ENCODE measurements around the gene ANO1.

The ANO1 gene

GRCh38 chr11:70104961-70105360 lies 26.8 kb downstream of the ANO1 start:
- H3K4me3 ChIP-seq (ENCODE audit: low read depth, low read length): no peak overlapping the region
- TF ChIP-seq, protein P1, sequence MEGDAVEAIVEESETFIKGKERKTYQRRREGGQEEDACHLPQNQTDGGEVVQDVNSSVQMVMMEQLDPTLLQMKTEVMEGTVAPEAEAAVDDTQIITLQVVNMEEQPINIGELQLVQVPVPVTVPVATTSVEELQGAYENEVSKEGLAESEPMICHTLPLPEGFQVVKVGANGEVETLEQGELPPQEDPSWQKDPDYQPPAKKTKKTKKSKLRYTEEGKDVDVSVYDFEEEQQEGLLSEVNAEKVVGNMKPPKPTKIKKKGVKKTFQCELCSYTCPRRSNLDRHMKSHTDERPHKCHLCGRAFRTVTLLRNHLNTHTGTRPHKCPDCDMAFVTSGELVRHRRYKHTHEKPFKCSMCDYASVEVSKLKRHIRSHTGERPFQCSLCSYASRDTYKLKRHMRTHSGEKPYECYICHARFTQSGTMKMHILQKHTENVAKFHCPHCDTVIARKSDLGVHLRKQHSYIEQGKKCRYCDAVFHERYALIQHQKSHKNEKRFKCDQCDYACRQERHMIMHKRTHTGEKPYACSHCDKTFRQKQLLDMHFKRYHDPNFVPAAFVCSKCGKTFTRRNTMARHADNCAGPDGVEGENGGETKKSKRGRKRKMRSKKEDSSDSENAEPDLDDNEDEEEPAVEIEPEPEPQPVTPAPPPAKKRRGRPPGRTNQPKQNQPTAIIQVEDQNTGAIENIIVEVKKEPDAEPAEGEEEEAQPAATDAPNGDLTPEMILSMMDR (IDR thresholded peaks at IDR 0.05; ENCODE audit: low read depth, low read length): no peak

GRCh38 chr11:70105369-70105754 lies 27.2 kb downstream of the ANO1 start:
- H3K4me3 ChIP-seq (ENCODE audit: low read depth, low read length): no peak overlapping the region
- TF ChIP-seq, protein P1 (IDR thresholded peaks at IDR 0.05; ENCODE audit: low read depth, low read length): no peak

GRCh38 chr11:70105755-70106571 lies 27.8 kb downstream of the ANO1 start:
- TF ChIP-seq, protein P1 (IDR thresholded peaks at IDR 0.05; ENCODE audit: low read depth, low read length): no peak
- H3K4me3 ChIP-seq (ENCODE audit: low read depth, low read length): no peak overlapping the region

DNA sequence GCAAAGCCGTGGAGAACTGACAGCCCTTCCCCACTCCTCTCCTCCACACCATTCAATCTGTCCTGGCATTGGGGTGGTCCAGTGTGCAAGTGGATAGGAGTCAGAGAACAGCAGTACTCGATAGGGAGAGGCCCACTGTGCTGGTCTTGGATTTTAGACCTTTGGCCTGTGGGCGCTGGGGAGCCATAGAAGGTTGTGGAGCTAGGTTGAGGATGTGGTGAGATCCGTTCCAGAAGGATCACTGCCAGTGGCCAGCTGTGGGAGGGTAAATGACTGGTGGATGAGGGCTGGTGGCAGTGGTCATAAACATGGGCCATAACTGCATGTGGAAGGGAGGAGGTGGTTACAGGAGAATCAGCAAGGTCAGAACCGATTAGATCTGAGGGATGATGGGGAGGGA lies 28.6 kb downstream of the ANO1 start:
- TF ChIP-seq, protein P1 (IDR thresholded peaks at IDR 0.05; ENCODE audit: low read depth, low read length): no peak
- no peak overlapping the region for H3K4me3 ChIP-seq (ENCODE audit: low read depth, low read length)

DNA sequence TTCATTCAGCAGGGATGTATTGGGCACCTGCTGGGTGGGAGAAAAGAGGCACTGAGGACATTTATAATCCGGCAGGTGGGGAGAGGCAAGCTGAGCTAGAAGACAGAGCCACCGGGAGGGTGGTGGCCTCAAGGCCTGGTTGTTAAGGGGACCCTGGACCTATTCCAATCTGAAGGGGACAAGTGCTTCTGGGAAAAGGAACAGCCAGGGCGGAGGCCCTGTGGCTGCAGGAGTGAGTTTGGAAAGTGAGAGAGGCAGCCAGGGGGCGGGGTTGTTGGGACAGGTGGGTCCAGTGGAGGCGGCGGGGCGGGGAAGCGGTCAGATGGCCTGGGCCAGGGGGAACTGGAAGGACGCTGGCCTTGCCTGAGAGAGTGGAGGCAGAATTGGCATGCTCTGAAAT lies 29.1 kb downstream of the ANO1 start:
- TF ChIP-seq, protein P1 (IDR thresholded peaks at IDR 0.05; ENCODE audit: low read depth, low read length): no peak

GRCh38 chr11:70107756-70108155 lies 29.6 kb downstream of the ANO1 start:
- no peak overlapping the region for H3K4me3 ChIP-seq (ENCODE audit: low read depth, low read length)
- TF ChIP-seq, protein P1 (IDR thresholded peaks at IDR 0.05; ENCODE audit: low read depth, low read length): no peak

More for the DNA sequence above, 29.1 kb downstream of the ANO1 start:
- no peak overlapping the region for H3K4me3 ChIP-seq (ENCODE audit: low read depth, low read length)

DNA sequence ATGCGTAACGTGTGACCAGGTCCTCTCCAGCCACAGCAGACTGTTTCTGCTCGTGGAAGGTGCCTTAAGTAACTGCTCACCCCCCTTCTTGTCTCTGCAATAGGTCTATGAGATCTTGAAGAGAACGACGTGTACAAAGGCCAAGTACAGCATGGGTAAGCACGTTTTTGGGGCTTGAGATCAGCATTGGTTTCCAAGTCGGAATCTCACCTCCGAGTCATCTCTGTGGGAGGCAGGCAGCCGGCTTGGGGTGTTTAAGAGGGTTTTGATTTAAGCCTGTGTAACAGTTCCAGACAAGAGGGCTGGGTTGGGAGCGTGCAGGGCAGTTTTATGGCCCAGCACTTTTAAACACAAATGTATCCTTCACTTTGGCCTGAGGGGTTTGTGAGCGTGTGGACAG lies 30.1 kb downstream of the ANO1 start:
- TF ChIP-seq, protein P1 (IDR thresholded peaks at IDR 0.05; ENCODE audit: low read depth, low read length): no peak
- no peak overlapping the region for H3K4me3 ChIP-seq (ENCODE audit: low read depth, low read length)
